Osteocyte (in vitro differentiated cells): ENCODE measurements around the gene AGTR1. TPM values are rescaled to one million over a fixed set of nuclear protein-coding genes. Genes with fewer than 3 reads are reported as not detected.

Experiments
- DNase-seq: peaks from one replicate; pipeline ENCODE4 v3.0.0; 2021; ENCODE audit warnings: mixed read lengths; ENCODE audit not compliant: unreplicated experiment; ENCODE audit errors: extremely low spot score
- H3K27ac Mint-ChIP-seq: one replicate; pipeline ENCODE4 v1.8.0; 2021; ENCODE audit warnings: mild to moderate bottlenecking, mixed read lengths; ENCODE audit not compliant: unreplicated experiment
- H3K27me3 Mint-ChIP-seq: one replicate; pipeline ENCODE4 v1.8.0; 2021; ENCODE audit warnings: mixed read lengths; ENCODE audit not compliant: unreplicated experiment
- H3K36me3 Mint-ChIP-seq: one replicate; pipeline ENCODE4 v1.8.0; 2021; ENCODE audit warnings: mixed read lengths; ENCODE audit not compliant: unreplicated experiment
- H3K4me1 Mint-ChIP-seq: one replicate; pipeline ENCODE4 v1.8.0; 2021; ENCODE audit warnings: mixed read lengths; ENCODE audit not compliant: unreplicated experiment
- H3K4me3 Mint-ChIP-seq: one replicate; pipeline ENCODE4 v1.8.0; 2021; ENCODE audit warnings: mild to moderate bottlenecking, moderate library complexity, mixed read lengths; ENCODE audit not compliant: unreplicated experiment
- H3K9me3 Mint-ChIP-seq: one replicate; pipeline ENCODE4 v1.8.0; 2021; ENCODE audit warnings: mixed read lengths; ENCODE audit not compliant: unreplicated experiment
- CTCF ChIP-seq: fragments of 200-600 bp; sonication (generic); IDR thresholded peaks from 2 replicates; pipeline ENCODE4 v1.5.0; 2021; ENCODE audit warnings: antibody characterized with exemption, mild to moderate bottlenecking, moderate library complexity
- total RNA-seq: library from RNA; stranded (reverse); gene quantifications from 2 replicates; pipeline ENCODE4 v1.2.1, GENCODE V29; 2021

AGTR1 gene
- total RNA-seq, 1 donor from 2014 or later: 2.0 TPM

GRCh38 chr3:148659512-148659911 lies 38.2 kb upstream of the AGTR1 start:
- no peak overlapping the region for H3K27ac Mint-ChIP-seq
- peaks cover 8% of the 10 kb centered on the region for H3K4me1 Mint-ChIP-seq
- H3K36me3 Mint-ChIP-seq: no peaks in the 10 kb centered on the region
- H3K27me3 Mint-ChIP-seq: peaks cover 2% of the 10 kb centered on the region
- no peak for DNase-seq
- TF ChIP-seq CTCF: no peak
- no peak overlapping the region for H3K4me3 Mint-ChIP-seq
- H3K9me3 Mint-ChIP-seq: no peaks in the 10 kb centered on the region

GRCh38 chr3:148680289-148680688 lies 17.4 kb upstream of the AGTR1 start:
- Mint-ChIP-seq H3K4me1 (no peaks in the 10 kb centered on the region), H3K36me3 (no peaks in the 10 kb centered on the region), H3K9me3 (no peaks in the 10 kb centered on the region), H3K27me3 (no peaks in the 10 kb centered on the region), H3K4me3 (no peak overlapping the region), H3K27ac (no peak overlapping the region)
- no peak for DNase-seq
- TF ChIP-seq CTCF: no peak

GRCh38 chr3:148681080-148681479 lies 16.6 kb upstream of the AGTR1 start:
- no peak for TF ChIP-seq CTCF

GRCh38 chr3:148682997-148683396 lies 14.7 kb upstream of the AGTR1 start:
- no peaks in the 10 kb centered on the region for H3K27me3 Mint-ChIP-seq
- TF ChIP-seq CTCF: no peak

More at GRCh38 chr3:148681080-148681479, 16.6 kb upstream of the AGTR1 start:
- Mint-ChIP-seq H3K9me3 (no peaks in the 10 kb centered on the region), H3K27me3 (no peaks in the 10 kb centered on the region), H3K4me3 (no peak overlapping the region), H3K36me3 (no peaks in the 10 kb centered on the region), H3K4me1 (no peaks in the 10 kb centered on the region), H3K27ac (no peak overlapping the region)
- DNase-seq: no peak

GRCh38 chr3:148694116-148694515 lies 3.6 kb upstream of the AGTR1 start:
- Mint-ChIP-seq H3K27me3 (no peaks in the 10 kb centered on the region), H3K4me3 (no peak overlapping the region), H3K9me3 (no peaks in the 10 kb centered on the region), H3K27ac (no peak overlapping the region), H3K4me1 (peaks cover 13% of the 10 kb centered on the region), H3K36me3 (no peaks in the 10 kb centered on the region)
- DNase-seq: no peak
- no peak for TF ChIP-seq CTCF

More at GRCh38 chr3:148682997-148683396, 14.7 kb upstream of the AGTR1 start:
- H3K9me3 Mint-ChIP-seq: no peaks in the 10 kb centered on the region
- no peak for DNase-seq
- no peaks in the 10 kb centered on the region for H3K36me3 Mint-ChIP-seq
- no peak overlapping the region for H3K4me3 Mint-ChIP-seq
- H3K27ac Mint-ChIP-seq: no peak overlapping the region
- H3K4me1 Mint-ChIP-seq: no peaks in the 10 kb centered on the region
